Measurements from ENCODE around the gene KCTD5. TPM values are rescaled to one million over a fixed set of nuclear protein-coding genes. Genes with fewer than 3 reads are reported as not detected.

KCTD5 gene
- total and polyA plus RNA-seq, 9 of the 15 experiments (the other 6 are each of a cell fraction or from before 2014, with no cell fraction given) = 0.73 to 58.3 (median 32.3) TPM

DNA sequence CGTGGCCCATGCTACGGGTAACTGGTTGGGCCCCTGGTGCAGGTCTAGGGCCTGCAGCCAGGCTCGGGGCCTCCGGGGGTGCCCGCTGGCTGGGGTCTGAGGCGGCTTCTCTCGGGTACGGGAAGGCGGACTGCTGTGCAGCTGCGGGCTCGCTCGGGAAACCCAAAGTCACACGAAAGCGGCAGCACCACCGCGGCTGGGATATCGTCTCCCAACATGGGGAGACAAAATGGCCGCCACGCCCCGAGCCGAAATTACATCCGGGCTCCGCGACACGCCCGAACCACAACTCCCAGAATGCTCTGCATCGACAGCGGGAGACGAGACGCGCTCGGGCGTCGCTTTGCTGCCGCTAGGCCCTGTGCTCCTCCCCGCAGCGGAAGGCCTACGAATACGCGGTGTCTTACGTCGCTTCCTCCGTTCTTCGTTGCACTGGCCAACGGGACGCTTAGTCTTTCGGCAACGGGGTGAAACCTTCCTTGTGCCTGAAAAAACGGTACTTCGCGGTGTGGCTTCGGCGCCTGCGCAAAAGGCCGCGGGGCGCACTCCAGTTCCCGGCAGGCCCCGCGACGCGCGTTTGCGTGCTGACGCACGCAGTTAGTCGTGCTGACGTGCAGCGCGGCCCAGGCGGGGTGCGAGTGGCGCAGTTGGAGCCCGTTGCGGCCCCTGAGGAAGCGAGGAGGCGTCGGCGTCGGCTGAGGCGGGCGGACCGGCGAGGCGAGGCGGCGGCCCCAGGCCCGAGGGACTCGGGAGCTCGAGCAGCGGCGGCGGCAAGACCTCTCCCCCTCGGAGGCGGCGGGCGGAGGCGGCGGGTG lies 69.9 kb downstream of the KCTD5 start, which contains the start of gene SRRM2 (continued):
- TF ChIP-seq ETV5 (CRISPR knock-in tag; IDR thresholded peaks at IDR 0.05; ENCODE audit: low read depth) (no peak; the same call in 1 of the 2 replicates), TCF7L2 (IDR thresholded peaks at IDR 0.05; ENCODE audit: low read depth, low read length) (no peak), ELF4 (CRISPR knock-in tag; IDR thresholded peaks at IDR 0.05) (no peak), PCBP2 (IDR thresholded peaks at IDR 0.05; ENCODE audit: low read depth, low read length, poor library complexity, severe bottlenecking) (no peak), ZNF407 (IDR thresholded peaks at IDR 0.05; ENCODE audit: low read depth) (peak; percentile 79), SMARCA4 (IDR thresholded peaks at IDR 0.05) (no peak), TARDBP (IDR thresholded peaks at IDR 0.05) (0 out of 2 replicates have a peak, but pooled peaks have one; percentile 26), TEAD4 (IDR thresholded peaks at IDR 0.05; ENCODE audit: low read length) (peak; percentile 60; the same call in 1 of the 2 replicates), TEAD4 (CRISPR knock-in tag; IDR thresholded peaks at IDR 0.05; ENCODE audit: borderline replicate concordance) (no peak; the same call in 1 of the 2 replicates), SRF (CRISPR knock-in tag; IDR thresholded peaks at IDR 0.05) (no peak; a peak in 1 of 4 replicates), STAT5B (CRISPR knock-in tag; IDR thresholded peaks at IDR 0.05) (no peak), WHSC1 (IDR thresholded peaks at IDR 0.05; ENCODE audit: low read length) (no peak), NELFE (IDR thresholded peaks at IDR 0.05; ENCODE audit: insufficient read depth, insufficient read length) (no peak), ZNF668 (CRISPR knock-in tag; IDR thresholded peaks at IDR 0.05) (peak; percentile 41; the same call in 1 of the 2 replicates), BCLAF1 (IDR thresholded peaks at IDR 0.05; ENCODE audit: borderline replicate concordance in 1 of 2, control insufficient read depth in 1 of 2, low read depth in 2 of 2, low read length in 1 of 2) (no peak)
- TF ChIP-seq, protein P1, sequence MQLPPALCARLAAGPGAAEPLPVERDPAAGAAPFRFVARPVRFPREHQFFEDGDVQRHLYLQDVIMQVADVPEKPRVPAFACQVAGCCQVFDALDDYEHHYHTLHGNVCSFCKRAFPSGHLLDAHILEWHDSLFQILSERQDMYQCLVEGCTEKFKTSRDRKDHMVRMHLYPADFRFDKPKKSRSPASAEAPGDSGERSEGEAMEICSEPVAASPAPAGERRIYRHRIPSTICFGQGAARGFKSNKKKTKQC (CRISPR knock-in tag; IDR thresholded peaks at IDR 0.05) = no peak
